HG02763 (cell line): ENCODE results near the gene NUAK1.
"Not testable (repeated sequence)": the region's sequence is repeated elsewhere in the genome, so short reads cannot be mapped to it uniquely, and the experiment has no call there.

Experiments
- ATAC-seq: cut with Tn5 transposase; IDR thresholded peaks from one replicate; pipeline ENCODE4 v1.9.1; 2021; ENCODE audit warnings: mild to moderate bottlenecking, moderate library complexity; ENCODE audit not compliant: unreplicated experiment

Gene NUAK1

DNA sequence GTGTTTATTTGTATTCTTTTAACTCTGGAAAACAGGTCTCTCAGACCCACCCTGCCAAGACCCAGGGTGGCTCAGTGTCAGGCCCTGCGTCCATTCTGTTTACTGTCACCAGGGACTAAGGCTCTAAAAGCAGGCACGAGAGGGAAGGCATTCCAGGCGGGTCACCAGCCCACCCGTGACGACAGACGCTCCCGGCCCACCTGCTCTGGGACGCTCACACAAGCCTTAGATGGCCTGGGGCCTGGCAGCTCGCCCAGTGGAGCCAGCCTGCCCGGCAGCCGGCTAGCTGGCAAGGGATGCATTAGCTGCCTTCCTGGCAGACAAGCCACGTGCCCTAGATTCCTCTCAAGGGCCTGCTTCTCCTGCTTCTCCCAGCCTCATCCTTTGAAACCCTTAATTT is 9.2 kb upstream of the NUAK1 start:
- ATAC-seq, result no peak

DNA sequence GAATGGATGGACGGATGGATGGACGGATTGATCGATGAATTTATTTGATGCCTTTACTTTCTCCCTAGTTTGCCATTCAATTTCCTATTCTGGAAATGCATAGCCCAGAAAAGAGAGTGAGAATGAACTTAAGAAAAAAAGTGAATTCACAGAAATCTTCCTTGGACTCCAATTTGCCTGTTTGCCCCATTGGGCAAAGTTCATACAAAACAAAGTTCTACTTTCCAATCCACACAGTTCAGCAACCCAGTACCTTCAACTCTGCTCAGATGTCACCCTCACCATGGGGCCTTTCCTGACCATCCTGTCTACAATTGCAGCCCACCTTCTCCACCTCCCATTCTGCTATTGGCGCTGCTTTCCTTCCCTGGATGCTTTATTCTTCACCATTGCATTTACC is 8.2 kb upstream of the NUAK1 start:
- ATAC-seq, result no peak

DNA sequence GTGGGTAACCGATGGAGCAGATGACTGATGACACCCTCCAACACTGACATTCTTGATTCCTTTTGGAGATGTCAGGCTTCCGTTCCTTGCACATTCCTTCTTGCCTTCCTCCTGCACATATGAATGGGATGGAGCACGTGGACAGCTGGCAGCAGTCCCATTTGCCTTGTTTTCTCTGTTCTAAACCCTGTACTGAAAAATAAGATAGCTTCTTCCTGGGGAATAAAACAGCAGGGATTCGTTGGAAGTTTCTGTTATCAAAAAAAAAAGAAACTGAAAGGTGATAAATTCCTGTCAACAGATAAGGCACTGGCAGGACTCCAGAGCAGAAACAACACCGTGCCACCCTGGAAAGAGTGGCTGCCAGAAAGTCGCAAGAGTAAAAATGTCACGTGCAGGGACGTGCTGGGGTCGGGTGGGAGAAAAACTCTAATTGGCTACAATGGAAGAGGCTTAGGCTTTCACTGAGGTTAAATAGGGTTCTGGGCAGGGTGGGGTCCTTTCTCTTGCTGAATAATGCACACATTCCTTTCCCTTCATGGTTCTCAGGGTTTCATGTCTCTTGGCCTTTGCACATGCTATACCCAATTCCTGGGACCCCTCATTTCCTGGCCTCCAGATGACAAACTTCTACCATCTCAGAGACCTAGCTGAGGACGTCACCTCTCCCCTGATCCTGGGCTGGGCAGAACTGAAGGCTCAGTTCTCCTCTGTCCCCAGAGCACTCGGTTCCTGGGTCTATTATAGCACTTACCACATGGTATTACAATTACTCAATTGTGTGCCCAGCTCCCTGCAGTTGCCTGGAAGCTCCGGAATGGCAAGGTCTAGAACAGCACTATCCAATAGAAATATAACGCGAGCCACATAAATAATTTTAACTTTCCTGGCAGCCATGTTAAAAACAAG is 7.0 kb upstream of the NUAK1 start:
- ATAC-seq, result no peak

DNA sequence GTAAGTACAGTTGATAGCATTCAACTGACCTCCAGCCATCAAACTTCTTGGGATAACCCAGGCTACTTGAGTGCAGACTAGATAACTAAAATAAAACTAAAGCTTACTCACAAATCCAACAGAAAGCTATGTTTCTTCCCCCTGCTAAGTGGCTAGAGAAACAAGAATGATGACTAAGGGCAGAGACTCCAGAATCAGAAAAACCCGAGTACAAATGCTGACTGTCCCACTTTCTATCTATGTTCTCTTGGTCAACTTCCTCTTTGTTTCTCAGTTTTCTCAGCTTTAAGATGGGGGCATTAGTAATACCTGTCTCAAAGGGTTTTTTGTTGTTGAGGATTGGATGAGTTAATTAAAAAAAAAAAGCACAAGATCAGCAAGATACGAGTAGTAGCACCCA is 6.1 kb upstream of the NUAK1 start:
- no peak for ATAC-seq

DNA sequence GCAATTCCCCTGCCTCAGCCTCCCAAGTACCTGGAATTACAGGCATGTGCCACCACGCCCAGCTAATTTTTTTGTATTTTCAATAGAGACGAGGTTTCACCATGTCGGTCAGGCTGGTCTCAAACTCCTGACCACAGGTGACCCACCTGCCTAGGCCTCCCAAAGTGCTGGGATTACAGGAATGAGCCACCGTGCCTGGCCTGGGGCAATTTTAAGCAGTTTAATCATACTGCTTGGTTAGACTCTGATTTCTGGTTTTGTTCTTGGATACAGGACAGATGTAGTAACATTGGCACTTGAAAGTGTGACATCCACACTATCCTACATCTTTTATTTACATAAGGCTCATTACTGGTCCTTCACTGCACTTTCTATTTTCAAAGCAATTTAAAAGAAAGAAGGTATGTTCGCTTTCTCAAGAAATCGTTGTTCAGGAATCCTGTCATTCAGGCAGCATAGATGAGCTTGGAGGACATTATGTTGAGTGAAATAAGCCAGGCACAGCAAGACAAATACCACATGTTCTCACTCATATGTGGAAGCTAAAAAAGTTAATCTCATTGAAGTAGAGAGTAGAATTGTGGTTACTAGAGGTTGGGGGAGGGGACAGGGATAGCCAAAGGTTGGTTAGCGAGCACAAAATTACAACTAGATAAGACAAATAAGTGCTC is 4.0 kb upstream of the NUAK1 start:
- no peak for ATAC-seq

DNA sequence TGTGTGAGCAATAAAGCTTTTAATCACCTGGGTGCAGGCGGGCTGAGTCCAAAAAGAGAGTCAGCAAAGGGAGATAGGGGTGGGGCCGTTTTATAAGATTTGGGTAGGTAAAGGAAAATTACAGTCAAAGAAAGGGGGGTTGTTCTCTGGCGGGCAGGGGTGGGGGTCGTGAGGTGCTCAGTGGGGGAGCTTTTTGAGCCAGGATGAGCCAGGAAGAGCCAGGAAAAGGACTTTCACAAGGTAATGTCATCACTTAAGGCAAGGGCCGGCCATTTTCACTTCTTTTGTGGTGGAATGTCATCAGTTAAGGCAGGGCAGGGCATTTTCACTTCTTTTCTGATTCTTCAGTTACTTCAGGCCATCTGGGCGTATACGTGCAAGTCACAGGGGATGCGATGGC is 3.2 kb upstream of the NUAK1 start:
- not testable (repeated sequence) for ATAC-seq

DNA sequence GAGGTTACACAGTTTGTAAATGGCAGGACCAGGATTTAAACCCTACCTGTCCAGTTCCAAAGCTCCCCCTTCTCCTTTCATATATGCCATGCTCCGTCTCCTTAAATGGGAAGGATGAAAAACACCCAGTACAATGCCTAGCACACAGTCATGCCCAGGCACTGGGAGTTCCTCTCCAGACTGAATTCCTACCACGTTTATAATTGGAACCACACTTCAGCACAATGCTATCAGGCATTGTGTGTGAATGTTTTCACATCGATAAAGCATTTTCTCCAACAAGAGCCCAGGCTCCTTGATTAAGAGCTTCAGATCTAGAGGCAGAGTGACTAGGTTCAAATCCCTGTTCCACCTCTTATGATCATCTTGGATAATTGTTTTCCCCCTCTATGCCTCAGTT is 2.7 kb upstream of the NUAK1 start:
- ATAC-seq, result no peak

DNA sequence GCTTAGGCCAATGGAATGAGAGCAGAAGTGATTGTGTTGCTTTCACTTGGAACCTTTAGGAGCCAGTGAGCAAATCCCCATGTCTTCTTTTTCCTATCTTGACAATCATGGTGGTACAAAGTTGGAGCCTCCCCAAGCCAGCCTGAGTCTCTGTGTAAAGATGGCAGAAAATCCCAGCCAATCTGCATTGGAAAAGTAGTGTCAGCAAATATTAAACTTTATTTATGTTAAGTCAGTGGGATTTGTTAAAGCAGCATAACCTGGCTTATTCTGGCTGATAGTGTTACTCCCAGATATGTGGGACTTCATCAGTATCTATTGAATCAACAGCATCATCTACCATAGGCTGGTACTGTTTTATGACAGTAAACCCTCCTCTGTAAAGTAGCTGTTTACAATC is 2.2 kb upstream of the NUAK1 start:
- ATAC-seq, result no peak

DNA sequence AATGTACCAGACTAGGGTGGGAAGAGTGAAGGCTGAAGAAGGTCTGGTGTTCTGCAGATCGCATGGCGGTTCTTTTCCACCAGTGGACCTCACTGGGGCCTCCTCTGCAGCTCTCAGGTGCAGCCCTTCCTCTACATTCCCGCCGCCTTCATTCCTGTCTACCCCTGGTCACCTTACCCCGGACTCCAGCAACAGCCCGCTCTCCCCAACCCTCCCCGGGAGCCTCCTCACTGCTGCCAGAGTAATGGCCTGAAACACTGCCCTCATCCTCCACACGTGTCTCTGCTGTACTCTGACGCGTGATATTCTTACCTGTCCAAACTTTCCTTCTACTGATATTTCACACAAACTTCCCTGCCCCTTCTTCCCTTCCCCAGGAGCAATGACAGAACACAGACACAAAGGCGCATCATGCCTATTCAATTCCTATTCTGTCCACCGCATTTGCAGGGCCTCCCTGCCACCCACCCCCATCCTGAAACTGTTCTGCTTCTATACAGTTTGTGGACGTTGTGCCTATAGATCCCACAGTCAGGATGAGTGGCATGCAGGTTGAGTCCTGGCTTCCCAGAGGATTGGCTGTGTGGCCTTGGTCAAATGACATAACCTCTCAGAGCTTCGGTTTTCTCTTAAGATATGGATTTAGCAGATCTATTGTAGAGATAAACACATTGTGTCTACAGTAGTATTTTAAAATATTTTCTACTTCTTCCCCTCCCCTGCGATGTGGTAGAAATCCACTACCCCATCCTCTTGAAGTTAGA is 1.7 kb upstream of the NUAK1 start:
- no peak for ATAC-seq

DNA sequence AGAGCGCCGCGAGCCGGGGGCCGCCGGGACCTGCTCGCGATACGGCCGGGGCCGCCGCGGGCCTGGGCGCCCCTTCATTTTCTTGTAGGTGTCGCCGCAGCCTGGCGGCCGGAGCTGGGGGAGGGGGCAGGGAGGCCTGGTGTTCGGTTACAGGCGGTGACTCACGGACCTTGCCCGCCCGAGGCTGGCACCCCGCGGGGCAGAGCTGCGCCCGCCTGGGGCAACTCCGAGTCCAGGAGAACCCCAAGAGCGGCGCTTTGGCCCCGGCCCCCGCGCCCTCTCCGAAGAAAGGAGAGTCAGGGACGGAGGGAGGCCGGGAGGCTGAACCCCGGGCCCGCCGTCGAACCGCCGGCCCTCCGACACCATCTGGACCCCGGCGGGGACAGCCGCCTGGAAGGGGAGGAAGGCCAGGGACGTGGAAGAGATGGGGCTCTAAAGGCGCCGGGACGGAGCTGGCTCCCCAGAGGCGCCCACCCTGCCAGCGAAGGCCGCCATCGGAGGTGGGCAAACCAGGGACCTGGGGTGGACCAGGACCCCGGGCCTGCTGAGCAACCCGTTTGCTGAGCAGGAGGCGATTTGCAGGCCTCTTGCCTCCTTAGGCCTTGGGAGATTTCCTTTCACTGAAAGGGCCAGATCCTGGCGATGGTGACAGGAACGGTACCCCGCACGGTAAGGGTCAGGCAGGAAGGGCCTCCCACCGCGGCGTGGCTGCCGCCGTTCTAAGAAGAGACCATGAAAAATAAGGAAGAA is 843 bp upstream of the NUAK1 start:
- no peak for ATAC-seq

DNA sequence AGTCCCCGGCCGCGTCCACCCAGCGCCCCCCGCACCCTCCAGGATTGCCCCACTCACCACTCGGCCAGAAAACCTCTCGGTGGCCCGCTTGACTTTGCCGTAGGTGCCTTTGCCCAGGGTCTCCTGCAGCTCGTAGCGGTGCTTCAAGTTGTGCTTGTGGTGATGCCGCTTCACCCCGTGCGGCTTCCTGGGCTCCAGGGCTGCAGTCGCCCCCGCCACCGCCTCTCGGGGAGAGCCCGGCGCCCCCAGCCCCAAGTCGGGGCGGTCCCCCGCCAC is 459 bp downstream of the NUAK1 start:
- no peak for ATAC-seq

DNA sequence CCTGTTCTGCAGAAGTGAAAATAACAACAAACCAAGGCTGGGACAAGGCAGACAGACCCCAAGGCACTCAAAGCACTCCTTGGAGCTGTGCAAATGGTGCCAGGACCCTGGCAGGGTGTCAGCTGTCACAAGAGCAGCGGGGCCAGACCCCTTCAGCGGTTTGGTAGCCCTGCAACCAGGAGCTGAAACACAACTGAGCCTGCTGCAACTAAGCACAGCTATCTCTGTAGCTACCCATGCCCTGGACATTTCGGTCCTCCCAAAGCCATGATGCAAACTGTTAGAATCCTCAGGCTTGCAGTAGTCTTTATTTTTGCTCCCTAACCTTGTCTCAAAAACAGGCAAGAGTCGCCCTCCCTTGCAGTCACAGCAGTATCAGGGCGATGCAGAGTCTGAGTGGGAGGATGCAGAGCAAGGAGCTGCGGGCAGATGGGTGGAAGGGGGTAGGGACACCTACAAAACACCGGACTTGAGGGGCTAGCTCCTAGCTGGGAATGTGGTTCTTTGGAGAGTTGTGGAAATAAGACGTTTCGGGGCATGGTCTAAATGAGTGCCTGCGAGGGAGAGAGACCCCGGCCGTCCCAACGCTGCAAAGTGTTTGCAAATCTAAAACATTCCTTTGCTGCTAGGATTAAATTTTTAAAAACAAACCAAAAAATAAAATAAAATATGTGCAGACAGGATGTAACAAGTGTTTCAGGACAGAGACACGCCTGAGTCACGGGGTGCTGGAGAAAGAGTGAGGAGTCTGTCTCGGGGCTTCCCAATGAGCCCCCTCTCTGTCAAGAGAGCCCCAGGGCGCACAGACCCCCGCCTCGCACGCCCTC is 1.0 kb downstream of the NUAK1 start:
- no peak for ATAC-seq

DNA sequence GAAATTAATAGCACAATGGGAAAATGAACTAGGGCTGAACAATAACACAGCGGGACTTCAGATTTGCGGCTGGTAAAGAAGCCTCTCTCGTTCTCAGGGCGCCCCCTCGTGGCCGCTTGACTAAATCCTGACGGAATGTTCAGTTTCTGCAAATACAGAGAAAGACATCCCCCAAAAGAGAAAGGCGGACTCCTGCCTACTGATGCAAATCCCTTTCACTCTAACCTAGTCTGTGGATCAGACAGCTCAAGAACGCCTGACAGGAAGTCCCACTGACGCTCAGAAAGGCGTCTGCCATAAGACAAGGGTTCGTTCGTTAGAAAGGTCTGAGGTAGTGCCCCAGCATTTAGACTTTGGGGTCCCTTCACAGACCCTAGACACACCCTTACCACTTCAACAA is 2.5 kb downstream of the NUAK1 start:
- ATAC-seq, result no peak

DNA sequence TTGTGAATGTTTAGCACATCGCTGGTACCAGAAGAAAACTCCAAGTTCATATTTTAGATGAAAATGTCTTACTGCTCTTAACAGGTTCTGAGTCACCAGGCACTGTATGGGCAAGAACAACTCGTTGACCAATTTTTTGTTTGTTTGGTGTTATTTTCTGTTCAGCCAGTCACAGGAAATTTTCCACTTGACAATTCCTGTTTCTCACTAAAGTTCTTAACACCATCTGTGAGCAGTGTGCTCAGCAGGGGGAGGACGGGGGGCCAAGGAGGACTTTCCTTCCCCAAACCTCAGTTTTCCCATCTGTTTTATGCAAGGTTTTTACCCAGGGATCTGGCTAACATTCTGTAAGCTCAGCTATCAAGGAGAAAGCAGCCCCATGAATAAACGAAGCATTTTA is 3.0 kb downstream of the NUAK1 start:
- ATAC-seq, result no peak

DNA sequence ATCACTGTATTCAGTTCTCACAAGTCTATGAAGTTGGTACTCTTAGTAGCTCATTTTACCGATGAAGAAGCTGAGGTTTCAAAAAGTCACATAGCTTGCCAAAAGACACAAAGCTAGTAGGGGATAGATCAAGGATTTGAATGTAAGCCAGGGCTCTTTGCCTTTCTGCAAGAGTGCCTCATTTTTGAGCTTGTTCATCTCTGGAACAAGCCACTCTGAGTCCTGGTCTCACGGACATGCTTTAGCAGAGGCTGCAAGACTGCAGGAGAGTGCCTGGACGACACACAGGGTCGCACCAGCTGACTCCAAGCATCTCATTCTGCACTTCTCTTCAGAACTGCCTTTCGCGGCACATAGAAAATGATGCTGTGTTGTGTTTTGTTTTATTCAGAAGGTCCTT is 3.7 kb downstream of the NUAK1 start:
- ATAC-seq, result no peak

DNA sequence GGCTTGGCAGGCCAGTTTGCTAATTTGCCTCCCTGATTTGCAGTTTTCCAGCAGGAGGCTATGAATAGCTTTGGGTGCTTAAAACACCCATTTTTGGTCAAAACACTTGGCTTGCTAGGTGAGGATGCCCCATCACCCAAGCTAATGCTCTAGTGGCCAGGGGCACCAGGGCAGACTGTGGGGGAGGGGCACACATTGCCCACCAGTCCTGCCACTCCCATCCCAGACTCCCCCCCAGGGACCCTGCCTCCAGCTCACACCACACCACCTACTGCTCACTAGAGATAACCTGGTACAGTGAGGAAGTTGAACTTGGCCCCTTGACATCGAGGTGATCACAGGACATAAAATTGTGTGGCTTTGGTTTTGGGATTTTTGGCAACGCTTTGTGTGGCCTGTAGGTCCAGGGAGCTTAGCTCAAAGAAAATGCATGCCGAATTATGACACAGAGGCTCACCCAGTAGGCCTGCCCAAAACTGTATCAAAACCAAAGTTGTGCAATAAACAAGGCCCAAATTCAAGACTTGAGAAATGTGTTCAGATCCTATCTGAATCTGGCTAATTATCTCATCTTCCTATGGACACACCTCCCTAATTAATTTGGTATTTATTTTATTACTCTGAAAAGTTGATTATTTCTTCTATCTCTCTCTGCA is 4.3 kb downstream of the NUAK1 start:
- ATAC-seq, result no peak

DNA sequence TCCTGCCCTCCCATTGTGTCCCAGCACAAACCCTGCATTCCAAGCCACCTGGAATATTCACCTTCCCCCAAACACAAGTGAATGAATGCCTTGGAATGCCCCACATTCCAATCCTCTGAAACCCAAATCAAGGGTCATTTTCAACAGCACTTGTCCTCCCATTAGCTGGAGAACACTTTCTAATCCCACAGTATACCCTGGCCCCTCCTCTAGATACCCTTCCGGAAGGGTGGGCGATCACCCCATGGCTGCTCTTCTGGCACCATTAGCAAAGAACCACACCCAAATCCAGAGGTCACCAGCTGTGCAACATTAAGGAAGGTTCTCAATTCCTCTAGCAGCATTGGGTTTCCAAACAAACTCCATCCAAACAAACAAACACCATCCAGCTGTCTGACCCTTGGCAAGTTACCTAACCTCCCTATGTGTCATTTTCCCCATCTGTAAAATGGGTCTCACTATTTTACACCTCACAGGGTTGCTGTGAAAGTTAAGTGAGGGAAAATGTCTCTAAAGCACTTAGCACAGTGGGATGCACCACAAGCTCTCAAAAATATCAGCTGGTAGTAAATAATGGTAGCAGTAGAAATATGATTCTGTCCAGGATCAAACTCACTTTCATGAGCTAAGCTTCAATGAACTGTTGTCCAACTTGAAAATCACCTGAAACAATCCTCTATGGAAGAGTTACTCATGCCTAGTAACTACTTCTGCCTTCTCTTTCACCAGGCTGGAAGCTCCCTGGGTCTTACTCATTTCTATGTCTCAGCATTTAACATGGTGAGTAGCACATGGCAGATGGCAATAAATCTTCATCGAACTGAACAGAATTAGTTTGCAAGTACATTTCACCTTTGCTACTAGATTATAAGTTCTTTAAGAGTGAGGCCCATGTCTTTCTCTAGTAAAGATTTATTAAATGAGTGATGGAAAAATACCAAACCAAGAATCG is 5.3 kb downstream of the NUAK1 start:
- ATAC-seq, result no peak

DNA sequence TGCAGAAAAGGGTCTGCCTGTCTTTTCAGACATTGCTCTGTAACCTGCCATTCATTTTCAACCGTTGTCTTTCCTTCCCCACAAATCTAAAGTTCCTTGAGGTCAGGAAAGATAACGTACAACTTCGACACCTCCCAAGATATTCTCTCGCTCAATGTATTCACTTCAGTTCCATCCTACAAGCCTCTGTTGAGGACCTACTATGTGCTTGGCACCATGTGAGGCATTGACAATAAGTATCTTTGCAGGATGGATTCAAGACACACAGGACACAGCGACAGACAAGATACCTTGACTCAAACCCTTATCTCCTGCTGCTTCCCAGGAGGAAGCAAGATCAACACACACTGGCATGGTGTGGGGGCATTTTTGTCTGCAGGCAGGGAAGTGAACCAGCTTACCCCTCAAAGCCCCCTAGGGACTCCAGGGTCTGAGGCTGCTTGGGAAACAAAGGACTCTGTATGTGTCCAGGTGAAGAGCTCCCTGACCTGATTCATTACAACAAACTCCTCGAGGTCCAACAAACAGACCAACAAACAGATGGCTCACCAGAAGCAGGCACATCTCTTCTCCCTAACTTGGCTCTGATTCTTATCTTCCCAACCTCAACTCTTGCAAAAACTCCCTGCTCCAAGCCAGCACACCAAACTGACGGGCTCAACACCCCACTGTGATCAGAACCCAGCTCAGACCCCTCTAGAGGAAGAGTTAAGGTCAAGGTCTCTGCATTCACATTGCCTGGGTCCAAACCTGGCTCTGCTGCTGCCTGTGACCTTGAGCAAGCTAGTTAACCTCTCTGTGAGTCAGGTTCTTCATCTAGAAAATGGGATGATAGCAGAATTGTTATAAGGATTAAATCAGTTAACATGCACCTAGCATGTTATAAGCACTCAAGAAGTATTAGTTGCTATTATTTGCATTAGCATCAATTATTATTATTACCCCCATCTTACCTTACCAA is 6.3 kb downstream of the NUAK1 start:
- ATAC-seq, result no peak
